ENCODE results near the gene NLGN4Y.

DNA sequence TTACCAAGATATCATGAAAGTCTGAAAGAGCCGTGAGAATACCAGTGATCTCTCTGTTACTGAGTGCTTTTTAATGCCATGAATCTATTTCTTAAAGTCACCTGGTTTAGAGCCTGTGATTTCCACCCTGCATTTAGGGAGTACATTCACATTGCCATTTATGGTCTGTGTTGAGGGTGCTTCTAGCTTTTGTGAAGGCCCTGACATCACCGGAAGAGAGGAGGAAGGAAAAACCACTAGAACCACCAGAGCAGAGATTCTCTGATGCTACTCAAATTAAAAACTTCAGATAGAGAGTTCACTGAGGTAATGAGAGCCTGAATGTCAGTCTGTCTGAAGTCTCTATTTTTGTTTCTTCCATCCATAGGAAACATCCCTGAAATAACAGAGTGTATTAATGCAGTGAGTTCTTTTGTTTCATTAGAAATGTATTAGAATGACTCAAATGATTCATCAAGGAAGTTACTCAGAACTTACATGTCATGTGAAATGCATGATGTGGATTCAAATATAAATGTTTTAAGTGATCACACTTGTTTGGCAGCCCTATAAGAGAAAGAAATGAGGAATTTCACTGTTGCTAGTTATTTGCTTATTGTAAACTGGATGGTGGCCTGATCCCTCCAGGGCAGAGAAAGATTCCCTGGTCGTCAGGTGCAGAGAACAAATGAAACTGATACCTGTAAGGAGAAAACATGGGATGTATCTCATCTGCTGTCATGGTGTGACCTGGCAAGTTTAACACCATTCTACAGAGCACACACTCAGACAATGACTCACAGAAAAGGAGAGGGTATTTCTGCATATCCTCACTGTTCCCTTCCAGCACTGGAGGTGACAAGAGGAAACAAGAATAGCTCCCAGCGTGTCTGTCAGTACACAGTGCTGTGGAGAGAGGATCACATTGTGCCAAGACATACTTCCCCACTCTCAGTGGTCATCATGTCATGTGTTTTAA lies 310.1 kb downstream of the NLGN4Y start:
- TF ChIP-seq POLR2A (IDR thresholded peaks at IDR 0.05) = no peak
- TF ChIP-seq, protein P1, sequence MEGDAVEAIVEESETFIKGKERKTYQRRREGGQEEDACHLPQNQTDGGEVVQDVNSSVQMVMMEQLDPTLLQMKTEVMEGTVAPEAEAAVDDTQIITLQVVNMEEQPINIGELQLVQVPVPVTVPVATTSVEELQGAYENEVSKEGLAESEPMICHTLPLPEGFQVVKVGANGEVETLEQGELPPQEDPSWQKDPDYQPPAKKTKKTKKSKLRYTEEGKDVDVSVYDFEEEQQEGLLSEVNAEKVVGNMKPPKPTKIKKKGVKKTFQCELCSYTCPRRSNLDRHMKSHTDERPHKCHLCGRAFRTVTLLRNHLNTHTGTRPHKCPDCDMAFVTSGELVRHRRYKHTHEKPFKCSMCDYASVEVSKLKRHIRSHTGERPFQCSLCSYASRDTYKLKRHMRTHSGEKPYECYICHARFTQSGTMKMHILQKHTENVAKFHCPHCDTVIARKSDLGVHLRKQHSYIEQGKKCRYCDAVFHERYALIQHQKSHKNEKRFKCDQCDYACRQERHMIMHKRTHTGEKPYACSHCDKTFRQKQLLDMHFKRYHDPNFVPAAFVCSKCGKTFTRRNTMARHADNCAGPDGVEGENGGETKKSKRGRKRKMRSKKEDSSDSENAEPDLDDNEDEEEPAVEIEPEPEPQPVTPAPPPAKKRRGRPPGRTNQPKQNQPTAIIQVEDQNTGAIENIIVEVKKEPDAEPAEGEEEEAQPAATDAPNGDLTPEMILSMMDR (IDR thresholded peaks at IDR 0.05) = no peak
